Naive thymus-derived CD8-positive, alpha-beta T cell (primary cell): Measurements from ENCODE around the gene RAB7B. TPM values are rescaled to one million over a fixed set of nuclear protein-coding genes. Genes with fewer than 3 reads are reported as not detected.
"Not testable (repeated sequence)": the region's sequence is repeated elsewhere in the genome, so short reads cannot be mapped to it uniquely, and the experiment has no call there.

ENCODE experiments used
- ATAC-seq, 2 donors: fragments of 150-1000 bp; cut with Tn5 transposase in 1 of 2; sonication (Bioruptor Pico), chemical (Tn5 transposase) in 1 of 2; 1 replicate in 1 of 2; 2 replicates in 1 of 2; pipeline ENCODE4 v1.10.0; 2021; ENCODE audit warnings: mild to moderate bottlenecking in 2 of 2, moderate library complexity in 2 of 2
- POLR2A ChIA-PET: fragments of 350-600 bp; sonication (Branson Sonifier 250); formaldehyde crosslinking; loops from one replicate; lab custom pipeline; 2021; ENCODE audit warnings: antibody characterized with exemption; lab: Charles Lee
- DNase-seq, 10 donors: peaks; one replicate each; pipeline versions ENCODE4 v3.0.0 to v3.0.0-alpha.2; 2020 to 2022
- H3K27ac Mint-ChIP-seq, 10 donors: one replicate each; pipeline ENCODE4 v1.8.0; 2020 to 2022; ENCODE audit warnings: mild to moderate bottlenecking in 10 of 10, mixed read lengths in 10 of 10, moderate library complexity in 4 of 10, inconsistent platforms in 1 of 10
- H3K27me3 Mint-ChIP-seq, 5 donors: one replicate each; pipeline ENCODE4 v1.8.0; 2021 to 2022; ENCODE audit warnings: mixed read lengths in 5 of 5
- H3K36me3 Mint-ChIP-seq, 3 donors: one replicate each; pipeline ENCODE4 v1.8.0; 2020 to 2022; ENCODE audit warnings: mixed read lengths in 3 of 3, mild to moderate bottlenecking in 2 of 3, inconsistent platforms in 1 of 3
- H3K4me1 Mint-ChIP-seq, 4 donors: one replicate each; pipeline ENCODE4 v1.8.0; 2021 to 2022; ENCODE audit warnings: mixed read lengths in 4 of 4
- H3K4me3 Mint-ChIP-seq, 10 donors: one replicate each; pipeline ENCODE4 v1.8.0; 2020 to 2022; ENCODE audit warnings: mild to moderate bottlenecking in 10 of 10, mixed read lengths in 10 of 10, moderate library complexity in 6 of 10, inconsistent platforms in 1 of 10
- H3K9me3 Mint-ChIP-seq, 9 donors: one replicate each; pipeline ENCODE4 v1.8.0; 2020 to 2022; ENCODE audit warnings: mixed read lengths in 9 of 9, mild to moderate bottlenecking in 3 of 9, inconsistent platforms in 1 of 9, moderate library complexity in 1 of 9
- polyA plus RNA-seq, 3 donors: library from polyadenylated mRNA; unstranded; fragments of 300-500 nt; fragmentation: Illumina TruSeq; gene quantifications; one replicate each; pipeline ENCODE4 v1.2.3, GENCODE V29; 2021
- total RNA-seq, 8 experiments: library from RNA in 2 of 8; stranded (reverse) in 2 of 8; gene quantifications; one replicate each; pipeline ENCODE4 v1.2.3 and lab custom pipeline; 2021 to 2026

RAB7B gene
- total RNA-seq, result not detected
- polyA plus RNA-seq, result not detected
- 0 to 0.08 (median 0) reads per million in 6 experiments for total RNA-seq (lab: John Stamatoyannopoulos, UW)

GRCh38 chr1:206002871-206003801 lies at the start of gene RAB7B:
Gene RAB7B, minus strand, starts transcription at chr1:206003395. Its CDS starts 9,260 bp downstream, at chr1:205994135.
- DNase-seq, result no peak
- Mint-ChIP-seq H3K36me3 (no peaks in the 10 kb centered on the region), H3K4me3 (no peak within 1 kb of the TSS), H3K27ac (no peak within 1 kb of the TSS), H3K4me1 (peaks cover 0 to 9% (median 3%) of the 10 kb centered on the region in 4 donors), H3K9me3 (no peaks in the 10 kb centered on the region), H3K27me3 (peaks cover 0 to 14% (median 3%) of the 10 kb centered on the region in 5 donors)
- POLR2A ChIA-PET, result no interaction called here
- ATAC-seq, result no peak

- H3K36me3 Mint-ChIP-seq, ATAC-seq, H3K27me3 Mint-ChIP-seq, H3K9me3 Mint-ChIP-seq, POLR2A ChIA-PET, DNase-seq: not testable (repeated sequence)
- Mint-ChIP-seq H3K4me3 (peak overlapping the region in 1 of 10 donors; percentile 11), H3K27ac (peak overlapping the region in 1 of 10 donors; percentile 67), H3K4me1 (peaks cover 6 to 59% (median 17%) of the 10 kb centered on the region in 4 donors)
These were observed 49.2 kb upstream of the RAB7B start for GRCh38 chr1:206052231-206052865.

GRCh38 chr1:206050655-206051235 lies 47.5 kb upstream of the RAB7B start:
- POLR2A ChIA-PET, result no interaction called here
- H3K4me1 Mint-ChIP-seq, result peaks cover 6 to 62% (median 17%) of the 10 kb centered on the region in 4 donors
- H3K27me3 Mint-ChIP-seq, result peaks cover 0 to 4% (median 0%) of the 10 kb centered on the region in 5 donors
- DNase-seq, result peak in 6 of 10 donors; percentile 7 to 72 (median 20)
- H3K27ac Mint-ChIP-seq, result peak overlapping the region in 6 of 10 donors; percentile 3 to 84 (median 64)
- H3K4me3 Mint-ChIP-seq, result peak overlapping the region in 6 of 10 donors; percentile 13 to 72 (median 41)
- H3K36me3 Mint-ChIP-seq, result no peaks in the 10 kb centered on the region
- no peaks in the 10 kb centered on the region for H3K9me3 Mint-ChIP-seq
- peak; percentile 89 to 90 for ATAC-seq

GRCh38 chr1:206049919-206050600 lies 46.9 kb upstream of the RAB7B start:
- DNase-seq, result no peak
- peaks cover 0 to 4% (median 0%) of the 10 kb centered on the region in 5 donors for H3K27me3 Mint-ChIP-seq
- no peaks in the 10 kb centered on the region for H3K36me3 Mint-ChIP-seq
- POLR2A ChIA-PET, result no interaction called here
- H3K4me1 Mint-ChIP-seq, result peaks cover 6 to 62% (median 17%) of the 10 kb centered on the region in 4 donors
- H3K9me3 Mint-ChIP-seq, result no peaks in the 10 kb centered on the region
- ATAC-seq, result no peak
- no peak overlapping the region for H3K4me3 Mint-ChIP-seq
- peak overlapping the region in 2 of 10 donors; percentile 51 to 67 for H3K27ac Mint-ChIP-seq

- POLR2A ChIA-PET, result no interaction called here
- Mint-ChIP-seq H3K9me3 (no peaks in the 10 kb centered on the region), H3K4me1 (peaks cover 6 to 62% (median 17%) of the 10 kb centered on the region in 4 donors), H3K4me3 (no peak overlapping the region), H3K27me3 (peaks cover 0 to 4% (median 0%) of the 10 kb centered on the region in 5 donors), H3K36me3 (no peaks in the 10 kb centered on the region), H3K27ac (peak overlapping the region in 1 of 10 donors; percentile 9)
- ATAC-seq (no peak), DNase-seq (no peak)
These were observed 46.1 kb upstream of the RAB7B start for GRCh38 chr1:206049293-206049692.

GRCh38 chr1:206048582-206048981 lies 45.4 kb upstream of the RAB7B start:
- H3K4me3 Mint-ChIP-seq, result no peak overlapping the region
- H3K27me3 Mint-ChIP-seq, result peaks cover 0 to 4% (median 0%) of the 10 kb centered on the region in 5 donors
- peak overlapping the region in 1 of 10 donors; percentile 9 for H3K27ac Mint-ChIP-seq
- no peaks in the 10 kb centered on the region for H3K9me3 Mint-ChIP-seq
- no peaks in the 10 kb centered on the region for H3K36me3 Mint-ChIP-seq
- no peak for ATAC-seq
- DNase-seq, result no peak
- peaks cover 6 to 63% (median 17%) of the 10 kb centered on the region in 4 donors for H3K4me1 Mint-ChIP-seq
- POLR2A ChIA-PET, result no interaction called here

GRCh38 chr1:206047271-206047670 lies 44.1 kb upstream of the RAB7B start:
- DNase-seq, result no peak
- ATAC-seq, result no peak
- H3K27ac Mint-ChIP-seq, result peak overlapping the region in 1 of 10 donors; percentile 49

GRCh38 chr1:206041640-206042039 lies 38.4 kb upstream of the RAB7B start:
- H3K4me3 Mint-ChIP-seq, result peak overlapping the region in 1 of 10 donors; percentile 40
- peak overlapping the region in 1 of 10 donors; percentile 21 for H3K27ac Mint-ChIP-seq
- no peaks in the 10 kb centered on the region for H3K36me3 Mint-ChIP-seq
- POLR2A ChIA-PET, result no interaction called here
- DNase-seq (no peak), ATAC-seq (no peak)
- no peaks in the 10 kb centered on the region for H3K9me3 Mint-ChIP-seq
- H3K27me3 Mint-ChIP-seq, result peaks cover 0 to 6% (median 0%) of the 10 kb centered on the region in 5 donors
- H3K4me1 Mint-ChIP-seq, result peaks cover 5 to 47% (median 7%) of the 10 kb centered on the region in 4 donors

More at GRCh38 chr1:206047271-206047670, 44.1 kb upstream of the RAB7B start:
- Mint-ChIP-seq H3K9me3 (no peaks in the 10 kb centered on the region), H3K36me3 (no peaks in the 10 kb centered on the region), H3K4me3 (no peak overlapping the region), H3K4me1 (peaks cover 6 to 57% (median 12%) of the 10 kb centered on the region in 4 donors), H3K27me3 (peaks cover 0 to 4% (median 0%) of the 10 kb centered on the region in 5 donors)
- POLR2A ChIA-PET, result no interaction called here

- DNase-seq (no peak), ATAC-seq (no peak)
- Mint-ChIP-seq H3K9me3 (no peaks in the 10 kb centered on the region), H3K36me3 (no peaks in the 10 kb centered on the region), H3K4me1 (peaks cover 5 to 52% (median 8%) of the 10 kb centered on the region in 4 donors), H3K27me3 (peaks cover 0 to 6% (median under 1%) of the 10 kb centered on the region in 5 donors), H3K4me3 (no peak overlapping the region), H3K27ac (peak overlapping the region in 1 of 10 donors; percentile 34)
- POLR2A ChIA-PET, result no interaction called here
These were observed 37.1 kb upstream of the RAB7B start for GRCh38 chr1:206040328-206040727.

- peak overlapping the region in 3 of 10 donors; percentile 12 to 34 (median 22) for H3K27ac Mint-ChIP-seq
- no peak for DNase-seq
- H3K4me3 Mint-ChIP-seq, result no peak overlapping the region
- H3K4me1 Mint-ChIP-seq, result peaks cover 10 to 63% (median 13%) of the 10 kb centered on the region in 4 donors
- H3K27me3 Mint-ChIP-seq, result peaks cover 0 to 7% (median 3%) of the 10 kb centered on the region in 5 donors
- no peaks in the 10 kb centered on the region for H3K36me3 Mint-ChIP-seq
- H3K9me3 Mint-ChIP-seq, result no peaks in the 10 kb centered on the region
- POLR2A ChIA-PET, result no interaction called here
- no peak for ATAC-seq
These were observed 36.1 kb upstream of the RAB7B start for GRCh38 chr1:206039046-206039973.

- H3K27me3 Mint-ChIP-seq, result peaks cover 0 to 12% (median 6%) of the 10 kb centered on the region in 5 donors
- no peak overlapping the region for H3K4me3 Mint-ChIP-seq
- peak overlapping the region in 1 of 10 donors; percentile 35 for H3K27ac Mint-ChIP-seq
- POLR2A ChIA-PET, result no interaction called here
- H3K4me1 Mint-ChIP-seq, result peaks cover 10 to 63% (median 13%) of the 10 kb centered on the region in 4 donors
- ATAC-seq (no peak), DNase-seq (no peak)
- no peaks in the 10 kb centered on the region for H3K36me3 Mint-ChIP-seq
- H3K9me3 Mint-ChIP-seq, result no peaks in the 10 kb centered on the region
These were observed 34.4 kb upstream of the RAB7B start for GRCh38 chr1:206037581-206037980.
